HG02870 (cell line): Measurements from ENCODE around the gene NOTCH3.

Source experiments
- ATAC-seq: cut with Tn5 transposase; IDR thresholded peaks from one replicate; pipeline ENCODE4 v1.9.1; 2021; ENCODE audit warnings: mild to moderate bottlenecking, moderate library complexity; ENCODE audit not compliant: unreplicated experiment

The NOTCH3 gene

DNA sequence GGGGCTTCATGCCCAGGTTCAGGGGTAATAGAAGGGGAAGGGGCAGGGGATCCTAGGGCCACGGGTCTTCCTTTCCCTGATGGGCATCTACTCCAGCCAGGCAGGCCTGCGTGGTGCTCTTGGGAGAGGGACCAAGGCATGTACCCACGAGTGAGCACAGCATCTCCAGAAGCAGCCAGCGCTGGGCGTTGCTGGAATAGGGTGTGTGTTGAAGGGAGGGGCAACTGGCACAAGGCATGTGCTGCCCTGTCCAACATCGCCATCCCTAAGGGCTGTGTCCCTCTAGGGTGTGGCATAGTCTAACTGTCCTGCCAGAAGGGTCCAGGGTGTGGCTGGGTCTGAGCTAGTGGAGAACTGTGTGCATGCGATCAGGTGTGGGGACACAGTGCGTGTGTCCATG lies 2.9 kb downstream of the NOTCH3 start:
- ATAC-seq, result no peak

GRCh38 chr19:15197275-15197941 lies 3.4 kb downstream of the NOTCH3 start:
- ATAC-seq, result no peak

DNA sequence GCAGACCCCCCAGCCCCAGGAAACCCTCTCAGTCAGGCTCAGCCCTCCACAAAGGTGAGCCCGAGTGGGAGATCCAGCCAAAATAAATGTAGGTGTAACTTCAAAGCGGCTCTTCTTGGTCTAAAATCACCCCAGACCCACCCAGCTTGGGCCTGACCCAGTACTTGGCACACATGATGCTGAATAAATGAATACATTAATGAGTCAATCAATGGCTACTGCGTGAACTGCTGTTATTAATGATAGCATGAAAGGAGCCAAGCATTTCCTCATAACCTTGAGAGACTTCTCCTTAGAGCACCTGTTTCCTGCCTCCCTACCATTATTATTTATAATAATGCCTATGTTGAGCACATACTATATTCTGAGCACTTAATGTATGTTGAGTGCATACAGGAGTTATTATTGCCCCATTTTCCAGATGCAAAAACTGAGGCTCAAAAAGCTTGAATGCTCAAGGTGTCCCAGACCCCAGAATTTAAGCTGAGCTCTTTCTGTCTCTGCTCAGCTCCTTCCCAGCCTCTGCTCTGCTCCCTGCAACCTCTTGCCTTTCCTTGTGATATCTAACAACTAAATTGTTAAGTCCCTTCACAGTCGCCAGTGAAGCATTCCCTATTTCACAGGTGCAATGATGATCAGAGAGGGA lies 4.3 kb downstream of the NOTCH3 start:
- ATAC-seq, result no peak

- ATAC-seq, result no peak
Measured at GRCh38 chr19:15195371-15196334, 5.1 kb downstream of the NOTCH3 start.

DNA sequence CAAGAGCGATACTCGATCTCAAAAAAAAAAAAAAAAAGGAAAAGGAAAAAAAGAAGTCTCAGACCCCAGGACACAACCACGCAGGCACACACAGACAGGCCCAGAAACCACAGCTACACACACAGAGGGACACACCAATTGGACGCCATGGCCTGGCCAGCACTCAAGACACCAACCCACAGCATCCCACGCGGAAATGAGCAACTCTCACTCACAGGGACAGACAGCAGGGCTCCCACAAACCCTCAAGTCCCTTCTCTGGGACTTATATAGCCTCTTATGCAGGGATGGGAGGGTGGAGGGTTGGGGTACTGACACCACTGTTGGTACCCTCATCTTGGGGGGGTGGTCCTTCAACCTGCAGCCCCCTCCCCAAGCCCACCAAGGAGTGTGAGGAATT lies 5.9 kb downstream of the NOTCH3 start:
- ATAC-seq, result no peak

GRCh38 chr19:15191982-15192381 lies 8.8 kb downstream of the NOTCH3 start:
- ATAC-seq, result no peak

DNA sequence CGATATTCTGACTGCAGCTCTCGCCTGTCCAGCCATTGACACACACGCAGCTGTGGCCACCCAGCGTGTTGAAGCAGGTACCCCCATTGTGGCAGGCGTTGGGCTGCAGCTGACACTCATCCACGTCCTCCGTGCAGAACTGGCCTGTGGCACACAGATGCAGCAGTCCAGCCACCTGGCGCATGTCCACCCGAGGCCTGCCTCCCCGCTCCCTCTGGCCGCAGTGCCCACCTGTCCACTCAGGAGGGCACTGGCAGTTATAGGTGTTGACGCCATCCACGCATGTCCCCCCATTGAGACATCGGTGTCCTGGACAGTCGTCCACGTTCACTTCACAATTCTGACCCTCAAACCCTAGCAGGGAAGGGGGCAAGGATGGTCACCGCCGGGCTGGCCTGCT lies 9.3 kb downstream of the NOTCH3 start:
- no peak for ATAC-seq

GRCh38 chr19:15188851-15189250 lies 11.9 kb downstream of the NOTCH3 start:
- no peak for ATAC-seq

DNA sequence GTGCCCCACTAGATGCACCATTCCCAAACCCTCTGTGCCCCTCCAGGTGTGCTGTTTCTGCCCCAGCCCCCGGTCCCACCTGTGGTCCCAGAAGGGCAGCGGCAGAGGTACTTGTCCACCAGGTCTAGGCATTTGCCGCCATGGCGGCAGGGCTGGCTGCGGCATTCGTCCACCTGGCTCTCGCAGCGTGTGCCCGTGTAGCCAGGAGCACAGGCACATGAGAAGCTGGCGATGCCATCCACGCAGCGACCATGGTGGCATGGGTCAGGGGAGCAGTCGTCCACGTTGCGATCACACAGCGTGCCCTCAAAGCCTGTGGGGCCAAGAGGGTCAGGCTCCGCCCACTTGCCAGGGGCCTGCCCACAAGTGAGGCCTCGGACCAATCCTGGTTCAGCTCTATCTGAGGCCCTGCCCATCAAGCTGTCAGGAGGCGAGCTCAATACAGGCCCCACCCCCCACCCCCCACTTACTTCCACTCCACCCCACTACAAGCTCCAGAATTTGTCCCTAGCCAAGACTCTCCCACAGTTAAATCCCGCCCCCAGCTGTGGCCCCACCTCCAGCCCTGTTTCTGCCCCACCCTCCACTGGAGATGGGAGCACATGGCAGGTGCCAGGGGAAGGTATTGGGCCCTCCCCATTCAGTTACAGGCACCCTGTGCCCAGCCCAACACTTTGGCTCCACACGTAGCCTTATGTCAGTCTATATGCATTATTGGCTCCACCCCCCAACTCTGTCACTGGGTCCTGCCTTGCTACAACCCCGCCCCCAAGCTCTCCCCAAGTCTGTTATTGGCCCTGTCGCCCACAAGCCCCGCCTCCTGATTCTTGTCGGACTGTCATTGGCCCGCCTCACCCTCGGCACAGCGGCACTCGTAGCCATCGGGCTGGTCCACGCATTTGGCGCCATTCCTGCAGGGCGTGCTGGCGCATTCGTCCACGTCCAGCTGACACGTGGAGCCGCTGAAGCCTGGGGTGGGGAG lies 13.5 kb downstream of the NOTCH3 start:
- no peak for ATAC-seq

- no peak for ATAC-seq
Measured at GRCh38 chr19:15185188-15185587, 15.6 kb downstream of the NOTCH3 start.

DNA sequence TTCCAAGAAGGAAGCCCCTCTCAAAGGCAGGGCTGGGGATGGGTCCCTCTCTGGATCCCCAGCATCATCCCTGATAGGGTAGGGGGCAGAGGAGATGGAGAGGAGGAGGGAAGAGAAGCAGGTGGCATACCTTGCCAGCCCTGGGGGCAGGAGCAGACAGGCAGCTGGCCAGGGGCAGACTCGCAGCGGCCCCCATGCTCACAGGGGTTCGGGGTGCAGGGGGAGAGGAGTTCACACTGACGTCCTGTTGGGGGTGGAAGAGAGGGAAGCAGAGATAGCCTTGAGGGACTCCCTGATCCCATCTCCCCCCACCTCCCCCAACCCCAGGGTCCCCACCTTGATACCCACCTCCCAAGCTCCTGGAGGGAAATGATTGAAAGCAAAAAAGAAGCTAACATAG lies 16.0 kb downstream of the NOTCH3 start:
- no peak for ATAC-seq

- no peak for ATAC-seq
Measured at GRCh38 chr19:15181394-15181793, 19.4 kb downstream of the NOTCH3 start.

DNA sequence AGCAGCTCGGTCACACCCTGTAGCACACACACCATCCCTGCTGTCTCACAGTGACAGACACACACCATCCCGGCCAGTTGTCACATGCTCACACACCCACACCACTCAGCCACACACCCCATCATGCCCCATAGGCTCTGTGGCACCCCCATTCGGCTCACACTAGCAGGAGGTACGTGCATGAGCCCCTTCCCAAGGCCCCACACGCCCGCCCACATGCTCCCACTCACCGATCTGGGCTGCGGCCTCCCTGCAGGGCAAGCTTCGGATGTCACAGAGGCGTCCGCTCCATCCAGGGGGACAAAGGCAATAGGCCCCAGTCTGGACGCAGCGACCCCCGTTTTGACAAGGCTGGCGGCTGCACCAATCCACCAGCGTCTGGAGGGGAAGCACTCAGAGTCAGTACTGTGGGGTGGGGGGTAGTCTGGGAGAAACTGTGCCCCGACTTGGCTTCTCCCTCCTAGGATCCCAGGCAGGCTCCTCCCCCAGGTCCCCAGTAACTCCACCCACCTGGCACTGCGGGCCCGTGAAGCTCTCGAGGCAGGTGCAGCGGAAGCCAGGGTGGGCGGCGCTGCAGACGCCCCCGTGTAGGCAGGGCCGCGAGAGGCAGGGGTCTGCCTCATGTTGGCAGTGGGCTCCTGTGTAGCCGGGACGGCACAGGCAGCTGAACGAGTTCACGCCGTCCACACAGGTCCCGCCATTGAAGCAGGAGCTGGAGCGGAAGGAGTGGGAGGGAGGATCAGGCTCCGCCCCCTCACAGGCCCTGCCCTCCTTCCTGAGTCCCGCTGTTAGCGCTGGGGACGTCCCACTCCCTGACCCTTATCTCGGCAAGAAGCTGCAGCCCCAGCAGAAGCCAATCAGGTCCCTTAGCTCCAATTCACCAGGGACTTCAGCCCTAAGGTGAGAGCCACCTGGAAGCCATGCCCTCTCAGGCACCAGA lies 20.1 kb downstream of the NOTCH3 start:
- no peak for ATAC-seq

- ATAC-seq, result no peak
Measured at GRCh38 chr19:15178629-15179308, 22.0 kb downstream of the NOTCH3 start.

GRCh38 chr19:15177269-15178116 lies 23.3 kb downstream of the NOTCH3 start:
- no peak for ATAC-seq

- ATAC-seq, result no peak
Measured at GRCh38 chr19:15175609-15176008, 25.2 kb downstream of the NOTCH3 start.

DNA sequence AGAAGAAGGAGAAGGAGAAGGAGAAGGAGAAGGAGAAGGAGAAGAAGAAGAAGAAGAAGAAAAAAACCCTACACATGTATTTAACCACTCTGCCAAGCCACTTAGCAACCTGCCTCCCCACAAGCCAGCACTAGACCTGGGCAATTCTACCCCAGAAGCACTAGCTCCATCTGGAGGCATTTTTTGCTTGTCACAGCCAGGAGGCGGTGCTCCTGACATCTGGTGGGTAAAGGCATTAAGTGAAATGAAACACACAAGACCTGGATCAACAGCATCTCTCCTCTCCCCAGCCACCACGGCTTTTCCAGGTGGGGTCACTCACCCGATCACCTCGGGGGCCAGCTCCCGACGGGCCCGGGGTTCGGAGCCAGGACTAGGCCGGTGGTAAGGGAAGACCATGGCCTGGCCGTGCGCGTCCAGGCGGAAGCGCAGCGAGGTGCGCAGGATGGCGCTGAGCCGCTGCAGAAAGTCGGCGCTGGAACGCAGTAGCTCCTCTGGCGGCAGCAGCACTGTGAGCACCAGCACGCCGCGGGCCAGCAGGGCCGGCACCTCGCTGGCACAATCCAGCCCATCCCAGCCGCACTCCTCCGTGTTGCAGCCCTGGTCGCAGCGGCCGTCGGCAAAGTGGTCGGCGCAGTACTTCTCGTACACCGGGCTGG lies 26.9 kb downstream of the NOTCH3 start:
- ATAC-seq, result no peak
